Right lobe of liver (tissue), 4 donors: ENCODE measurements around the gene CDH4.

Experiments used
- POLR2A ChIP-seq: fragments of 450-650 bp; IDR thresholded peaks from one replicate; pipeline ENCODE4 v1.6.1; 2017; ENCODE audit warnings: antibody characterized with exemption, mild to moderate bottlenecking
- TF ChIP-seq, protein P1 (sequence below), 4 donors: fragments of 200-600 bp in 3 of 4; fragments of 450-650 bp in 1 of 4; IDR thresholded peaks; one replicate each; pipeline versions ENCODE4 v1.5.1 to v1.8.0; 2016 to 2022; ENCODE audit warnings: antibody characterized with exemption in 4 of 4, mild to moderate bottlenecking in 2 of 4
- donor health status: DM: no; HTN: no; CAD: no.
- donor health status: DM: no; HTN: no; CAD: no.
- donor health status: DM: no; HTN: yes; CAD: no.

- TF ChIP-seq, protein P1, sequence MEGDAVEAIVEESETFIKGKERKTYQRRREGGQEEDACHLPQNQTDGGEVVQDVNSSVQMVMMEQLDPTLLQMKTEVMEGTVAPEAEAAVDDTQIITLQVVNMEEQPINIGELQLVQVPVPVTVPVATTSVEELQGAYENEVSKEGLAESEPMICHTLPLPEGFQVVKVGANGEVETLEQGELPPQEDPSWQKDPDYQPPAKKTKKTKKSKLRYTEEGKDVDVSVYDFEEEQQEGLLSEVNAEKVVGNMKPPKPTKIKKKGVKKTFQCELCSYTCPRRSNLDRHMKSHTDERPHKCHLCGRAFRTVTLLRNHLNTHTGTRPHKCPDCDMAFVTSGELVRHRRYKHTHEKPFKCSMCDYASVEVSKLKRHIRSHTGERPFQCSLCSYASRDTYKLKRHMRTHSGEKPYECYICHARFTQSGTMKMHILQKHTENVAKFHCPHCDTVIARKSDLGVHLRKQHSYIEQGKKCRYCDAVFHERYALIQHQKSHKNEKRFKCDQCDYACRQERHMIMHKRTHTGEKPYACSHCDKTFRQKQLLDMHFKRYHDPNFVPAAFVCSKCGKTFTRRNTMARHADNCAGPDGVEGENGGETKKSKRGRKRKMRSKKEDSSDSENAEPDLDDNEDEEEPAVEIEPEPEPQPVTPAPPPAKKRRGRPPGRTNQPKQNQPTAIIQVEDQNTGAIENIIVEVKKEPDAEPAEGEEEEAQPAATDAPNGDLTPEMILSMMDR (IDR thresholded peaks at IDR 0.05): no peak
- no peak for TF ChIP-seq POLR2A
Observed at GRCh38 chr20:61561111-61561830, 309.2 kb downstream of the CDH4 start.
